ENCODE data around the gene TMPRSS7.

Gene TMPRSS7

DNA sequence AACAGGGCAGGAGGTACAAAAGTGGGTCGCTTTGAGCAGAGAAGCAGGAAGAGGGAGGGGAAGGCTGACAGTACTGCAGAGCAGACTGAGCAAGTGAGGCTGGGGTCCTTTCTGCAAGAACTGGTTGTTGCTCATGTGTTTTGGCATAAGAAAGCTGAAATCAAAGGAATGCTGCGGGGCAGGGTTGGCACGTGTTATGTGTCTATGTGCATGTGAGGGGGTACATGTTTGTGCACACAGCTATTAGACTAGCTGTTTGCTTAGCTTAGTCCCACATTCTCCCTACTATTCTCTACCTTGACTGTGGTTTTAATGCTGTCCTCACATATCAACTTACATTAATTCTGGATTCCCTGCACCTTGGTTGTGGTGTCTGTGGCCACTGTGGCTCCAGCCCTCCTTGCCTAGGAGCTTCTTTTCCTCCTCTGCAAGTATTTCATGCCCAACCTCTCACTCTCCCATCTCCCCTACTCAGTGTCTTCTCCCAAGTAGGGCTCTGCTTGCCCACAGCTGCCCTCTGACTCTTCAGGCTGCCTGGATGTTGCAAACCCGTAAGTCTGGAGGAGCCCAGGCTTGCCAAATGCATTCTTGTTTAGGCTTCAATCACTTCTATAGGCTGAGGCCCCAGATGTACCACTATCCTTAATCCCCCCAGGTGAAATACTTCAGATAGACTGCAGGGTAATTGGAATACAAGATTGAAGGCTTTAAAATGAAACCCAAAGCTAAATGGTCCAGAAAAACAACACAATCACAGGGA, 31.0 kb upstream of the TMPRSS7 start:
- Histone ChIP-seq H3K9ac (ENCODE audit: low read length) (no peak overlapping the region), H3K4me1 (ENCODE audit: low read length) (peaks cover 11% of the 10 kb centered on the region), H3K36me3 (replicated peaks; ENCODE audit: low read depth, low read length) (no peaks in the 10 kb centered on the region), H3K9me3 (ENCODE audit: insufficient read depth, low read length) (no peaks in the 10 kb centered on the region), H3K27me3 (ENCODE audit: low read depth, low read length) (peaks cover 12% of the 10 kb centered on the region; the same call in 1 of the 2 replicates), H3K27ac (ENCODE audit: low read length) (no peak overlapping the region), H3K79me2 (ENCODE audit: low read length) (no peaks in the 10 kb centered on the region), H2AFZ (ENCODE audit: low read depth, low read length) (no peak overlapping the region), H4K20me1 (ENCODE audit: insufficient read depth, low read length) (no peaks in the 10 kb centered on the region), H3K4me3 (ENCODE audit: low read length) (no peak overlapping the region), H3K4me2 (ENCODE audit: low read length) (no peak overlapping the region)
- TF ChIP-seq, protein P1, sequence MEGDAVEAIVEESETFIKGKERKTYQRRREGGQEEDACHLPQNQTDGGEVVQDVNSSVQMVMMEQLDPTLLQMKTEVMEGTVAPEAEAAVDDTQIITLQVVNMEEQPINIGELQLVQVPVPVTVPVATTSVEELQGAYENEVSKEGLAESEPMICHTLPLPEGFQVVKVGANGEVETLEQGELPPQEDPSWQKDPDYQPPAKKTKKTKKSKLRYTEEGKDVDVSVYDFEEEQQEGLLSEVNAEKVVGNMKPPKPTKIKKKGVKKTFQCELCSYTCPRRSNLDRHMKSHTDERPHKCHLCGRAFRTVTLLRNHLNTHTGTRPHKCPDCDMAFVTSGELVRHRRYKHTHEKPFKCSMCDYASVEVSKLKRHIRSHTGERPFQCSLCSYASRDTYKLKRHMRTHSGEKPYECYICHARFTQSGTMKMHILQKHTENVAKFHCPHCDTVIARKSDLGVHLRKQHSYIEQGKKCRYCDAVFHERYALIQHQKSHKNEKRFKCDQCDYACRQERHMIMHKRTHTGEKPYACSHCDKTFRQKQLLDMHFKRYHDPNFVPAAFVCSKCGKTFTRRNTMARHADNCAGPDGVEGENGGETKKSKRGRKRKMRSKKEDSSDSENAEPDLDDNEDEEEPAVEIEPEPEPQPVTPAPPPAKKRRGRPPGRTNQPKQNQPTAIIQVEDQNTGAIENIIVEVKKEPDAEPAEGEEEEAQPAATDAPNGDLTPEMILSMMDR (IDR thresholded peaks at IDR 0.05; ENCODE audit: low read depth, low read length): no peak
- TF ChIP-seq EZH2phosphoT487 (IDR thresholded peaks at IDR 0.05; ENCODE audit: low read depth): no peak

DNA sequence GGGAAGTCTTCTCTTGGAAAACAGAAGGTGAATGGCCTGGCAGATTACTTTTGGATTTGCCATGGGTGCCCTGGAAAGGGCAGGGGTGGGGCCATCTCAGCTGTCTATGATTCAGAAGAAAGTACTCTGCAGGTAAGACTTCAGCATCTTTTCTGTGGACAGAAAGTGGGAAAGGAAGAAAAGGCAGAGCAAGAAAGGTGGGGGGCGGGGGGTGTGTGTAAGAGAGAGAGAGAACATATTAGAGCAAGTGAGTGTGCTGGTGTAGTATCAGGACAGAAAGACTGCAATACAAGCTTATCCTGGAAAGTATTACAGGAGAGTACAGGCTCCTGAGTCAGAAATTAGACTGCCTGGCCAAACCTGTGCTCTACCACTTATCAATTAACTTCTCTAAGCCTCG, 30.3 kb upstream of the TMPRSS7 start:
- Histone ChIP-seq H2AFZ (ENCODE audit: low read depth, low read length) (no peak overlapping the region), H4K20me1 (ENCODE audit: insufficient read depth, low read length) (no peaks in the 10 kb centered on the region), H3K4me3 (ENCODE audit: low read length) (no peak overlapping the region), H3K4me2 (ENCODE audit: low read length) (no peak overlapping the region), H3K27ac (ENCODE audit: low read length) (no peak overlapping the region), H3K4me1 (ENCODE audit: low read length) (peaks cover 8% of the 10 kb centered on the region), H3K9me3 (ENCODE audit: insufficient read depth, low read length) (no peaks in the 10 kb centered on the region), H3K79me2 (ENCODE audit: low read length) (no peaks in the 10 kb centered on the region), H3K9ac (ENCODE audit: low read length) (no peak overlapping the region), H3K27me3 (ENCODE audit: low read depth, low read length) (peaks cover 7% of the 10 kb centered on the region; the same call in 1 of the 2 replicates), H3K36me3 (replicated peaks; ENCODE audit: low read depth, low read length) (no peaks in the 10 kb centered on the region)
- no peak for TF ChIP-seq EZH2phosphoT487 (IDR thresholded peaks at IDR 0.05; ENCODE audit: low read depth)
- TF ChIP-seq, protein P1 (IDR thresholded peaks at IDR 0.05; ENCODE audit: low read depth, low read length): no peak

DNA sequence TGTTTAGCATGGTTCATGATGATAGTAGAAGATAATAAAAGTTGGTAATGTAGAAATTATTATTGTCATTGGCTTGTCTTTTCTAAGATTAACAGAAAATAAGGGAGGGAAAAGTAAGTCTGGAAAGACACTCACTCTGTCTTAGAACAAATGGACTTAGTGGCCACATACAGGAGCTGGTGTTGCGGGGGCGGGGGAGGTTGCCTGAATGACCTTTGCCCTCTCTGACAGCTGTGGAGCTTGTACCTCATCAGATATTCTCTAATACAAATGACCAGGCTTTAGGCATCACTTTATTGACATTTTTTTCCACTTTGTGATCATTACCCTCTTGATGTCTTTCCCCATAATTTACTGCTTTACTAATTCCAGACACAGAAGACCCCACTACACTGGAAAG, 29.9 kb upstream of the TMPRSS7 start:
- H4K20me1 ChIP-seq (ENCODE audit: insufficient read depth, low read length): no peaks in the 10 kb centered on the region

DNA sequence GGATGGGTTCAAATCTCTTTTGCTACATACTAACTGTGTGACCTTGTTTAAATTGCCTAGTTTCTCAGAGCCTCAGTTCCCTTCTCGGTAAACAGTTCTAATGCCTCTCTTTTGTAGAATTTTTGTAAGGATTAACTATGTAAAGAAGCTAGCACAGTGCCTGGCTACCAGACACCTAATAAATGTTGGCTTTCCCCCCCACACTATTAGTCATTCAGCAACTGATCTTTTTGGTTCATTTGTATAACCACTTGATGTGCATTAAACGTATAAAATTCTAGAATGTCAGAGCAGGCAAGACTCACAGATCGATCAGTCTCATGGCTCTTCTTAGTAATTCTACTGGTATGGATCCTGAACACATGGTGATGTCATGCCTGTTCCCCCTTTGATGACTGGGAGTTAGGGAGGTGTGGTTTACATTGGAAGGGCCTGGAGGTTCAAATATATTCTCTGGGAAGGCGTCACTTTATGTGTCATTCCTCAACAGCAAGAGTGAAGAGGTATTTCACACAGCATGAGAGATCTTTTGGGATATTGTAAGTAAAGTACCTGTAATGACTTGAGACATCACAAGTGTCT, 29.4 kb upstream of the TMPRSS7 start:
- Histone ChIP-seq H3K27ac (ENCODE audit: low read length) (no peak overlapping the region), H3K4me2 (ENCODE audit: low read length) (peak overlapping the region; percentile 41), H3K4me1 (ENCODE audit: low read length) (peaks cover 6% of the 10 kb centered on the region), H4K20me1 (ENCODE audit: insufficient read depth, low read length) (no peaks in the 10 kb centered on the region), H3K79me2 (ENCODE audit: low read length) (no peaks in the 10 kb centered on the region), H3K27me3 (ENCODE audit: low read depth, low read length) (no peaks in the 10 kb centered on the region), H3K4me3 (ENCODE audit: low read length) (no peak overlapping the region), H3K9ac (ENCODE audit: low read length) (no peak overlapping the region), H3K9me3 (ENCODE audit: insufficient read depth, low read length) (no peaks in the 10 kb centered on the region), H3K36me3 (replicated peaks; ENCODE audit: low read depth, low read length) (no peaks in the 10 kb centered on the region), H2AFZ (ENCODE audit: low read depth, low read length) (peak overlapping the region; percentile 72; the same call in 1 of the 2 replicates)
- no peak for TF ChIP-seq EZH2phosphoT487 (IDR thresholded peaks at IDR 0.05; ENCODE audit: low read depth)

More for the DNA sequence above, 29.9 kb upstream of the TMPRSS7 start:
- TF ChIP-seq EZH2phosphoT487 (IDR thresholded peaks at IDR 0.05; ENCODE audit: low read depth): no peak
- TF ChIP-seq, protein P1 (IDR thresholded peaks at IDR 0.05; ENCODE audit: low read depth, low read length): no peak
- H3K4me1 ChIP-seq (ENCODE audit: low read length): peaks cover 6% of the 10 kb centered on the region
- H2AFZ ChIP-seq (ENCODE audit: low read depth, low read length): no peak overlapping the region
- H3K36me3 ChIP-seq (replicated peaks; ENCODE audit: low read depth, low read length): no peaks in the 10 kb centered on the region
- no peak overlapping the region for H3K27ac ChIP-seq (ENCODE audit: low read length)
- no peaks in the 10 kb centered on the region for H3K9me3 ChIP-seq (ENCODE audit: insufficient read depth, low read length)
- no peak overlapping the region; the same call in 1 of the 2 replicates for H3K4me2 ChIP-seq (ENCODE audit: low read length)
- no peaks in the 10 kb centered on the region for H3K79me2 ChIP-seq (ENCODE audit: low read length)
- no peak overlapping the region for H3K4me3 ChIP-seq (ENCODE audit: low read length)
- H3K27me3 ChIP-seq (ENCODE audit: low read depth, low read length): peaks cover 3% of the 10 kb centered on the region; the same call in 1 of the 2 replicates
- no peak overlapping the region for H3K9ac ChIP-seq (ENCODE audit: low read length)
